ENCODE measurements around the gene URB2. TPM values are rescaled to one million over a fixed set of nuclear protein-coding genes. Genes with fewer than 3 reads are reported as not detected.

URB2 gene
- total RNA-seq, 1 experiment from 2014 or later, result 53.2 TPM

- Histone ChIP-seq H3K4me2 (ENCODE audit: insufficient read depth, insufficient read length, low read length) (no peak overlapping the region), H2BK5ac (ENCODE audit: insufficient read length, low read length) (no peak overlapping the region), H2AFZ (ENCODE audit: low read length) (no peak overlapping the region), H3K4me1 (ENCODE audit: insufficient read depth, low read length) (no peaks in the 10 kb centered on the region), H3K18ac (ENCODE audit: insufficient read length, low read depth, low read length) (no peak overlapping the region), H3K14ac (ENCODE audit: insufficient read depth, low read length) (no peak overlapping the region), H3K9me3 (ENCODE audit: control insufficient read depth, low read depth, low read length) (no peaks in the 10 kb centered on the region), H3K4ac (ENCODE audit: low read depth, low read length) (no peak overlapping the region), H2BK12ac (ENCODE audit: insufficient read length, low read depth, low read length) (no peak overlapping the region), H3T11ph (ENCODE audit: low read length) (no peak overlapping the region), H3K23ac (ENCODE audit: insufficient read length, low read depth, low read length) (no peak overlapping the region), H4K8ac (replicated peaks; ENCODE audit: insufficient read length, low read depth, low read length) (no peak overlapping the region), H2AK5ac (ENCODE audit: insufficient read length, low read length) (no peak overlapping the region), H3K27me3 (ENCODE audit: insufficient read depth, low read length) (no peaks in the 10 kb centered on the region), H2BK20ac (ENCODE audit: low read depth, low read length, poor library complexity, severe bottlenecking) (no peak overlapping the region), H4K20me1 (ENCODE audit: control insufficient read depth, insufficient read depth, insufficient read length) (peaks cover 2% of the 10 kb centered on the region), H3K9ac (ENCODE audit: extremely low read depth, insufficient read length, low read length) (no peak overlapping the region), H2BK15ac (ENCODE audit: low read depth, low read length) (no peak overlapping the region), H4K5ac (ENCODE audit: insufficient read length, low read depth, low read length) (no peak overlapping the region), H3K27ac (ENCODE audit: insufficient read length, low read depth, low read length) (no peak overlapping the region), H3K56ac (ENCODE audit: insufficient read length, low read depth, low read length) (no peak overlapping the region), H3K23me2 (ENCODE audit: insufficient read length, low read depth, low read length, poor library complexity, severe bottlenecking) (no peaks in the 10 kb centered on the region), H3K79me1 (ENCODE audit: insufficient read depth, low read depth, low read length, poor library complexity, severe bottlenecking) (peaks cover 5% of the 10 kb centered on the region), H2BK120ac (ENCODE audit: low read depth, low read length, poor library complexity, severe bottlenecking) (no peak overlapping the region), H3K79me2 (ENCODE audit: insufficient read depth, low read length) (peaks cover 7% of the 10 kb centered on the region; the same call in 1 of the 2 replicates), H4K91ac (ENCODE audit: insufficient read length, low read depth, low read length) (no peak overlapping the region)
- Mint-ChIP-seq H3K4me3 (no peak overlapping the region), H3K9me3 (no peaks in the 10 kb centered on the region), H3K4me1 (no peaks in the 10 kb centered on the region), H3K27me3 (ENCODE audit: low read depth) (no peaks in the 10 kb centered on the region), H3K27ac (no peak overlapping the region), H3K36me3 (ENCODE audit: insufficient read depth in 1 of 3, low read depth in 3 of 3) (peaks cover 41 to 83% (median 53%) of the 10 kb centered on the region in 3 experiments)
- TF ChIP-seq CTCF (conservative IDR thresholded peaks at IDR 0.05), result no peak
- no CpG with 5 or more reads among the region's 12 CpGs for WGBS (ENCODE audit: extremely low coverage, insufficient read length, low lambda C conversion rate)
- DNase-seq, result no peak
These were observed 11.7 kb downstream of the URB2 start for GRCh38 chr1:229637746-229638145.

Data from H9 (cell line).